ENCODE results near the gene ZBTB47. TPM values are rescaled to one million over a fixed set of nuclear protein-coding genes. Genes with fewer than 3 reads are reported as not detected.
A peak's percentile ranks its signal among the peaks of the same experiment; 100 is the strongest.

Gene ZBTB47
- total RNA-seq, 2 experiments from 2014 or later: 0.60 to 0.62 TPM

- no peak for ATAC-seq
- no peak overlapping the region for H3K27ac Mint-ChIP-seq
- POLR2A ChIA-PET: no interaction called here
- H3K36me3 Mint-ChIP-seq (ENCODE audit: low read depth): no peaks in the 10 kb centered on the region
- no peak overlapping the region for H3K4me3 Mint-ChIP-seq
- H3K4me1 Mint-ChIP-seq: no peaks in the 10 kb centered on the region
- H3K27me3 Mint-ChIP-seq: no peaks in the 10 kb centered on the region
- intact Hi-C loops (cut with DNase I, micrococcal nuclease): loop anchor here in 1 of 2 experiments (10.0 kb wide), 1 partner anchor 85 kb away; no protein-coding TSS in a partner anchor
- CTCF ChIA-PET: no interaction called here
- no peak for DNase-seq
- no peaks in the 10 kb centered on the region for H3K9me3 Mint-ChIP-seq (ENCODE audit: low read depth)
These were observed 6.1 kb downstream of the ZBTB47 start for GRCh38 chr3:42659451-42660130.

GRCh38 chr3:42660131-42660715 lies 6.7 kb downstream of the ZBTB47 start:
- ATAC-seq (no peak), DNase-seq (no peak)
- intact Hi-C loops (cut with DNase I, micrococcal nuclease): no loop called here
- H3K27me3 Mint-ChIP-seq: no peaks in the 10 kb centered on the region
- ChIA-PET CTCF (interaction anchor here (0.5 to 0.7 kb wide), 2 partner anchors 10 to 57 kb away, joined by 3 read pairs; no protein-coding TSS in a partner anchor), POLR2A (no interaction called here)
- no peak overlapping the region for H3K4me3 Mint-ChIP-seq
- H3K36me3 Mint-ChIP-seq (ENCODE audit: low read depth): no peaks in the 10 kb centered on the region
- H3K27ac Mint-ChIP-seq: no peak overlapping the region
- no peaks in the 10 kb centered on the region for H3K9me3 Mint-ChIP-seq (ENCODE audit: low read depth)
- H3K4me1 Mint-ChIP-seq: no peaks in the 10 kb centered on the region

GRCh38 chr3:42660898-42661297 lies 7.4 kb downstream of the ZBTB47 start:
- no peak overlapping the region for H3K4me3 Mint-ChIP-seq
- intact Hi-C loops (cut with DNase I, micrococcal nuclease): no loop called here
- no peaks in the 10 kb centered on the region for H3K4me1 Mint-ChIP-seq
- peak; percentile 66 for ATAC-seq
- H3K9me3 Mint-ChIP-seq (ENCODE audit: low read depth): no peaks in the 10 kb centered on the region
- no peak overlapping the region for H3K27ac Mint-ChIP-seq
- H3K36me3 Mint-ChIP-seq (ENCODE audit: low read depth): no peaks in the 10 kb centered on the region
- DNase-seq: peak; percentile 39
- no peaks in the 10 kb centered on the region for H3K27me3 Mint-ChIP-seq
- POLR2A ChIA-PET: no interaction called here
- CTCF ChIA-PET: interaction anchor here (0.7 to 1.1 kb wide), 4 partner anchors 9 to 119 kb away, joined by 3 to 4 read pairs (median 4); no protein-coding TSS in a partner anchor

- POLR2A ChIA-PET: no interaction called here
- DNase-seq (no peak), ATAC-seq (no peak)
- H3K4me1 Mint-ChIP-seq: no peaks in the 10 kb centered on the region
- intact Hi-C loops (cut with DNase I, micrococcal nuclease): no loop called here
- no peaks in the 10 kb centered on the region for H3K27me3 Mint-ChIP-seq
- H3K36me3 Mint-ChIP-seq (ENCODE audit: low read depth): no peaks in the 10 kb centered on the region
- H3K27ac Mint-ChIP-seq: no peak overlapping the region
- H3K4me3 Mint-ChIP-seq: no peak overlapping the region
- CTCF ChIA-PET: interaction anchor here (0.9 to 1.2 kb wide), 4 partner anchors 10 to 118 kb away, joined by 3 to 4 read pairs (median 4); no protein-coding TSS in a partner anchor
- no peaks in the 10 kb centered on the region for H3K9me3 Mint-ChIP-seq (ENCODE audit: low read depth)
These were observed 8.1 kb downstream of the ZBTB47 start for GRCh38 chr3:42661593-42662022.

- H3K4me1 Mint-ChIP-seq: no peaks in the 10 kb centered on the region
- ChIA-PET POLR2A (interaction anchor here (0.6 kb wide), 1 partner anchor 17 kb away, joined by 3 read pairs; no protein-coding TSS in a partner anchor), CTCF (interaction anchor here (0.9 to 1.2 kb wide), 2 partner anchors 13 to 50 kb away, joined by 3 to 4 read pairs; no protein-coding TSS in a partner anchor)
- no peak overlapping the region for H3K4me3 Mint-ChIP-seq
- no peaks in the 10 kb centered on the region for H3K9me3 Mint-ChIP-seq (ENCODE audit: low read depth)
- no peaks in the 10 kb centered on the region for H3K27me3 Mint-ChIP-seq
- DNase-seq (no peak), ATAC-seq (no peak)
- no peak overlapping the region for H3K27ac Mint-ChIP-seq
- intact Hi-C loops (cut with DNase I, micrococcal nuclease): no loop called here
- H3K36me3 Mint-ChIP-seq (ENCODE audit: low read depth): no peaks in the 10 kb centered on the region
These were observed 8.7 kb downstream of the ZBTB47 start for GRCh38 chr3:42662037-42662812.

GRCh38 chr3:42662813-42663535 lies 9.5 kb downstream of the ZBTB47 start:
- CTCF ChIA-PET: interaction anchor here (1.2 kb wide), 1 partner anchor 51 kb away, joined by 3 read pairs; no protein-coding TSS in a partner anchor
- H3K4me1 Mint-ChIP-seq: no peaks in the 10 kb centered on the region
- DNase-seq (no peak), ATAC-seq (no peak)
- H3K27me3 Mint-ChIP-seq: no peaks in the 10 kb centered on the region
- intact Hi-C loops (cut with DNase I, micrococcal nuclease): no loop called here
- POLR2A ChIA-PET: interaction anchor here (0.6 kb wide), 1 partner anchor 16 kb away, joined by 3 read pairs; no protein-coding TSS in a partner anchor
- no peaks in the 10 kb centered on the region for H3K9me3 Mint-ChIP-seq (ENCODE audit: low read depth)
- no peak overlapping the region for H3K27ac Mint-ChIP-seq
- H3K36me3 Mint-ChIP-seq (ENCODE audit: low read depth): no peaks in the 10 kb centered on the region
- H3K4me3 Mint-ChIP-seq: no peak overlapping the region

GRCh38 chr3:42663581-42664437 lies 10.3 kb downstream of the ZBTB47 start:
- no peaks in the 10 kb centered on the region for H3K27me3 Mint-ChIP-seq
- intact Hi-C loops (cut with DNase I, micrococcal nuclease): no loop called here
- no peak overlapping the region for H3K4me3 Mint-ChIP-seq
- H3K27ac Mint-ChIP-seq: no peak overlapping the region
- no peaks in the 10 kb centered on the region for H3K4me1 Mint-ChIP-seq
- POLR2A ChIA-PET: interaction anchor here (0.7 kb wide), 1 partner anchor 459 kb away, joined by 4 read pairs; no protein-coding TSS in a partner anchor
- no peaks in the 10 kb centered on the region for H3K36me3 Mint-ChIP-seq (ENCODE audit: low read depth)
- DNase-seq: no peak
- CTCF ChIA-PET: no interaction called here
- ATAC-seq: no peak
- H3K9me3 Mint-ChIP-seq (ENCODE audit: low read depth): no peaks in the 10 kb centered on the region

- Mint-ChIP-seq H3K4me1 (no peaks in the 10 kb centered on the region), H3K27ac (no peak overlapping the region), H3K4me3 (no peak overlapping the region), H3K36me3 (ENCODE audit: low read depth) (no peaks in the 10 kb centered on the region), H3K27me3 (no peaks in the 10 kb centered on the region), H3K9me3 (ENCODE audit: low read depth) (no peaks in the 10 kb centered on the region)
- CTCF ChIA-PET: no interaction called here
- no peak for ATAC-seq
- POLR2A ChIA-PET: interaction anchor here (0.7 kb wide), 1 partner anchor 458 kb away, joined by 4 read pairs; no protein-coding TSS in a partner anchor
- DNase-seq: no peak
- intact Hi-C loops (cut with DNase I, micrococcal nuclease): no loop called here
These were observed 10.9 kb downstream of the ZBTB47 start for GRCh38 chr3:42664438-42664803.

GRCh38 chr3:42665050-42665878 lies 11.8 kb downstream of the ZBTB47 start:
- H3K9me3 Mint-ChIP-seq (ENCODE audit: low read depth): no peaks in the 10 kb centered on the region
- ATAC-seq: no peak
- ChIA-PET POLR2A (no interaction called here), CTCF (interaction anchor here (1.2 kb wide), 1 partner anchor 41 kb away, joined by 3 read pairs; no protein-coding TSS in a partner anchor)
- no peaks in the 10 kb centered on the region for H3K4me1 Mint-ChIP-seq
- no peak overlapping the region for H3K27ac Mint-ChIP-seq
- H3K27me3 Mint-ChIP-seq: no peaks in the 10 kb centered on the region
- no peak overlapping the region for H3K4me3 Mint-ChIP-seq
- no peaks in the 10 kb centered on the region for H3K36me3 Mint-ChIP-seq (ENCODE audit: low read depth)
- DNase-seq: no peak
- intact Hi-C loops (cut with DNase I, micrococcal nuclease): no loop called here

GRCh38 chr3:42666022-42666421 lies 12.5 kb downstream of the ZBTB47 start:
- Mint-ChIP-seq H3K27me3 (no peaks in the 10 kb centered on the region), H3K9me3 (ENCODE audit: low read depth) (no peaks in the 10 kb centered on the region), H3K36me3 (ENCODE audit: low read depth) (no peaks in the 10 kb centered on the region), H3K27ac (no peak overlapping the region), H3K4me3 (no peak overlapping the region), H3K4me1 (no peaks in the 10 kb centered on the region)
- ATAC-seq (no peak), DNase-seq (no peak)
- intact Hi-C loops (cut with DNase I, micrococcal nuclease): no loop called here
- CTCF ChIA-PET: interaction anchor here (0.7 to 1.2 kb wide), 2 partner anchors 41 to 1075 kb away, joined by 3 read pairs; no protein-coding TSS in a partner anchor
- POLR2A ChIA-PET: no interaction called here

Data from activated CD4-positive, alpha-beta T cell treated with anti-CD3 and anti-CD28 coated beads for 36 hours (primary cell).